Activated CD4-positive, alpha-beta T cell treated with anti-CD3 and anti-CD28 coated beads, Interleukin-2, amount 50 U/mL, for 4 hours (primary cell): ENCODE measurements around the gene ARHGEF1.
A peak's percentile ranks its signal among the peaks of the same experiment; 100 is the strongest.

Experiments used
- DNase-seq, 2 experiments: peaks; one replicate each; pipeline ENCODE4 v3.0.0-alpha.2; 2020

Gene ARHGEF1

GRCh38 chr19:41882568-41883462 is at the start of gene ARHGEF1:
TSS of gene ARHGEF1 (plus strand) at chr19:41883184. CDS start at chr19:41888083, 4,899 bp downstream.
- DNase-seq, result peak in 1 of 2 experiments; percentile 39

GRCh38 chr19:41837981-41838708 is 44.8 kb upstream of the ARHGEF1 start:
- DNase-seq, result no peak

GRCh38 chr19:41839211-41839610 is 43.8 kb upstream of the ARHGEF1 start:
- DNase-seq, result no peak

GRCh38 chr19:41843371-41843770 is 39.6 kb upstream of the ARHGEF1 start:
- DNase-seq, result no peak

- no peak for DNase-seq
These were observed 38.4 kb upstream of the ARHGEF1 start, which contains the start of gene LYPD4 for GRCh38 chr19:41844601-41845000. TSS of gene LYPD4 (minus strand) at chr19:41844683. CDS start at chr19:41839285, 5,398 bp downstream.

- no peak for DNase-seq
These were observed 38.2 kb upstream of the ARHGEF1 start, which contains the start of gene DMRTC2 for GRCh38 chr19:41845001-41845050. TSS of gene DMRTC2 (plus strand) at chr19:41845042. CDS start at chr19:41847429, 2,387 bp downstream.

GRCh38 chr19:41845051-41845590 is 37.9 kb upstream of the ARHGEF1 start:
- no peak for DNase-seq

GRCh38 chr19:41847351-41848105 is 35.5 kb upstream of the ARHGEF1 start:
- no peak for DNase-seq

GRCh38 chr19:41848666-41849065 is 34.3 kb upstream of the ARHGEF1 start:
- no peak for DNase-seq

GRCh38 chr19:41849067-41849466 is 33.9 kb upstream of the ARHGEF1 start:
- no peak for DNase-seq

GRCh38 chr19:41850381-41850780 is 32.6 kb upstream of the ARHGEF1 start:
- DNase-seq, result no peak

- DNase-seq, result no peak
These were observed 31.5 kb upstream of the ARHGEF1 start for GRCh38 chr19:41851456-41851855.

- no peak for DNase-seq
These were observed 29.6 kb upstream of the ARHGEF1 start for GRCh38 chr19:41853344-41853743.

- no peak for DNase-seq
These were observed 29.2 kb upstream of the ARHGEF1 start for GRCh38 chr19:41853768-41854167.

GRCh38 chr19:41859213-41859617 is 23.8 kb upstream of the ARHGEF1 start:
- DNase-seq, result no peak

GRCh38 chr19:41859618-41860418 is 23.2 kb upstream of the ARHGEF1 start, which contains the start of gene RPS19:
TSS of gene RPS19 (plus strand) at chr19:41860255. CDS start at chr19:41860775, 520 bp downstream.
- peak; percentile 98 for DNase-seq

GRCh38 chr19:41860419-41861115 is 22.4 kb upstream of the ARHGEF1 start:
- peak in 1 of 2 experiments; percentile 28 for DNase-seq

GRCh38 chr19:41861116-41861768 is 21.7 kb upstream of the ARHGEF1 start:
- DNase-seq, result no peak

- no peak for DNase-seq
These were observed 21.1 kb upstream of the ARHGEF1 start for GRCh38 chr19:41861846-41862245.

- DNase-seq, result no peak
These were observed 20.5 kb upstream of the ARHGEF1 start for GRCh38 chr19:41862445-41862986.
